ENCODE measurements around the gene TP53AIP1. TPM values are rescaled to one million over a fixed set of nuclear protein-coding genes. Genes with fewer than 3 reads are reported as not detected.

TP53AIP1 gene
- total and polyA plus RNA-seq, 10 of the 15 experiments (the other 5 are each of a cell fraction or from before 2014, with no cell fraction given) = 0.01 TPM; not detected in 9

DNA sequence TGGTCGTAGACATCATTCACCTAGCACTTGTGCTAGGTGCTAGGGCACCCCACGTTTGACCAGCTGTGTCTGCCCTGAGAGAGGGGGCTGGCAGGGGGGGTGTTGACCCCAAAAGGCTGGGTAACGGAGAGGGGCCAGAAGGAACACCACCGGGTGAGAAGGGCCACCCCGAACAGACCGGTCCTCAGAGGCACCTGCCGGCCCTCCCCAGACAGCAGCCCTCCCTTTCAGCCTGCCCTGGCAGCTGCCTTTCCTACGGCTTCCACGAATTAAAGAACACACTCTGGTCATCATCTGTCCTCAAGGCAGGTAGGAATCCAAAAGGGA lies 52.5 kb downstream of the TP53AIP1 start (continued):
- TF ChIP-seq RAD21 (IDR thresholded peaks at IDR 0.05; ENCODE audit: insufficient read depth, low read depth, low read length) (no peak), KLF5 (IDR thresholded peaks at IDR 0.05; ENCODE audit: partially characterized antibody) (no peak), TARDBP (IDR thresholded peaks at IDR 0.05; ENCODE audit: borderline replicate concordance) (no peak), MYB (IDR thresholded peaks at IDR 0.05; ENCODE audit: borderline replicate concordance, low read depth, low read length) (no peak), CHD4 (IDR thresholded peaks at IDR 0.05) (no peak), IKZF1 (conservative IDR thresholded peaks at IDR 0.05) (no peak), MTA2 (IDR thresholded peaks at IDR 0.05; ENCODE audit: low read depth) (no peak), ZNF622 (IDR thresholded peaks at IDR 0.05) (no peak)

DNA sequence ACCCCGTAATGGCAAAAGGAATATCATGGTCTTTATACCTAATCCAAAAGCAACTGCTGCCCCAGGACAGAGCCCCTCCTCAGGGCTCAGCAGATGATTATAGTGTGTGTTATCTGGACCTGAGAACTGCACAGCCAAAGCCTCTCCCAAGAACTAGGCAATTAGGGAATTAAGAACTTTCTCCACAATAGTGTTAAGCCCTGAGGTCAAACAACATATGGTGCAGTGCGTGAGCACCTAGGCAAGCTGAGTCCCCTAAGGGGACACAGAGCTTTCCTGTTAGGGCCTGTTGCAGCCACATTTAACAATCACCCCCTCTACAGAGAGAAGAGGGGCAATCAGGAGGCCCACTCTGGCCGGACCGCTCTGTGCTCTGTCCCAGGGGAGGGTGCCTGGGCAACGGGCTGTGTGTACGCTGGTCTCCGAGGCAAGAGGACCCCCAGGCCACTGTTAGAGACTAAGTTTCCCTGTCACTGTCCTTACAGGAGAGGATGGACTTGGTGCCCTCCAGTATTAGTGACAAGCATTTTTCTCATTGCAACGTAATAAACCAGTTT lies 52.9 kb downstream of the TP53AIP1 start:
- no peak overlapping the region for H3K4me2 ChIP-seq (ENCODE audit: control insufficient read depth, insufficient read depth)
- intact Hi-C loops (cut with micrococcal nuclease; ENCODE audit: unreplicated experiment) = no loop called here

More for the DNA sequence above, 52.9 kb downstream of the TP53AIP1 start:
- H2AFZ ChIP-seq (ENCODE audit: control insufficient read depth, low read depth, low read length) = no peak overlapping the region
- ChIA-PET SMC1A (ENCODE audit: uncharacterized antibody, unreplicated experiment) (interaction anchor here (12.3 kb wide), 1 partner anchor 63 kb away, joined by 249 read pairs; no protein-coding TSS in a partner anchor), RAD21 (ENCODE audit: unreplicated experiment) (no interaction called here), POLR2A (no interaction called here), CTCF (interaction anchor here (10.8 kb wide), 1 partner anchor 65 kb away, joined by 480 read pairs; no protein-coding TSS in a partner anchor)
- peaks cover 13 to 14% of the 10 kb centered on the region in 2 experiments for H3K27me3 ChIP-seq (replicated peaks in 1 of 2; ENCODE audit: control insufficient read depth in 2 of 2, insufficient read depth in 2 of 2, low read length in 1 of 2)
- H3K4me1 ChIP-seq (ENCODE audit: control insufficient read depth, insufficient read depth, low read length) = peaks cover 6% of the 10 kb centered on the region
- in situ Hi-C loops (cut with MboI) = loop anchor here (5.0 to 10.0 kb wide), 2 partner anchors 68 to 445 kb away; no protein-coding TSS in a partner anchor
- BruUV-seq (replicated peaks) = no TSS peak
- WGBS (ENCODE audit: insufficient coverage, insufficient replicate concordance, low lambda C conversion rate, missing lambda C conversion rate) = 49% methylated on average over 8 of the region's 8 CpGs
- no peak overlapping the region for H3K4me3 ChIP-seq
- no peaks in the 10 kb centered on the region for H3K36me3 ChIP-seq (ENCODE audit: control insufficient read depth in 2 of 2, insufficient read depth in 2 of 2, low read length in 1 of 2)
- H4K20me1 ChIP-seq (ENCODE audit: control insufficient read depth, insufficient read depth) = no peaks in the 10 kb centered on the region
- ATAC-seq (no peak), FAIRE-seq (no peak), DNase-seq (ENCODE audit: low read depth, low spot score) (no peak)
- TF ChIP-seq SIX5 (IDR thresholded peaks at IDR 0.05; ENCODE audit: low read depth, low read length, severe bottlenecking) (no peak), ZNF207 (IDR thresholded peaks at IDR 0.05; ENCODE audit: borderline replicate concordance) (no peak), IKZF2 (IDR thresholded peaks at IDR 0.05) (no peak), ZBTB40 (IDR thresholded peaks at IDR 0.05; ENCODE audit: borderline replicate concordance) (no peak), POLR2AphosphoS2 (IDR thresholded peaks at IDR 0.05; ENCODE audit: low read depth, low read length) (no peak), TARDBP (IDR thresholded peaks at IDR 0.05; ENCODE audit: borderline replicate concordance) (no peak)
- no peaks in the 10 kb centered on the region for H3K9me3 ChIP-seq (replicated peaks; ENCODE audit: control insufficient read depth, insufficient read depth, low read length)
- no peaks in the 10 kb centered on the region for H3K79me2 ChIP-seq (ENCODE audit: control insufficient read depth, insufficient read depth, low read length)
- no peak overlapping the region for H3K27ac ChIP-seq (ENCODE audit: control insufficient read depth, insufficient read depth)
- H3K9ac ChIP-seq (ENCODE audit: control insufficient read depth, insufficient read depth, low read length) = no peak overlapping the region

Measured in GM12878 (cell line).